NK-92 treated with Interleukin-12 subunit alpha and Interleukin-12 subunit beta, amount 100 ng/mL, for 24 hours (cell line): ENCODE measurements around the gene ROBO1.

ENCODE experiments used
- DNase-seq: peaks from one replicate; lab custom pipeline; 2025; lab: John Stamatoyannopoulos, UW

Gene ROBO1

GRCh38 chr3:79012530-79012913 is 755.3 kb downstream of the ROBO1 start:
- no peak for DNase-seq

- no peak for DNase-seq
Observed at GRCh38 chr3:79011821-79012529, 755.8 kb downstream of the ROBO1 start.

DNA sequence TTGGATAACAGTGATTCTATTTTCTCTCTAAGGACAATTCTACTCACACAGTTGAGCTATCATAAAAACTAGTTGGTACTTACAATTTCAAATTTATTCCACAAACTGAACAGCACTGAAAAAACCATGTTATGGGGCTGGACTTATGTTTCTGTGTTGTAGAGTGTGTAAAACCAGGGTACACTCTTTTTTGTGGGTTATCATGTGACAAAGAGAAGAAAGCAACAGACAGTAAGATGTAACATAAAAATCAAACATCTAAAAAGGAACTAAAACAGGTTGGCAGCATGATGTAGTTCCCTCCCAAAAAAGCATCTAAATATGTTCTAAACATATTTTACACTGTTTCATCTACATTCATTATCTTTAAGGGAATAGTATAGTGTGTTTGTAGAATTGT is 757.9 kb downstream of the ROBO1 start:
- no peak for DNase-seq

DNA sequence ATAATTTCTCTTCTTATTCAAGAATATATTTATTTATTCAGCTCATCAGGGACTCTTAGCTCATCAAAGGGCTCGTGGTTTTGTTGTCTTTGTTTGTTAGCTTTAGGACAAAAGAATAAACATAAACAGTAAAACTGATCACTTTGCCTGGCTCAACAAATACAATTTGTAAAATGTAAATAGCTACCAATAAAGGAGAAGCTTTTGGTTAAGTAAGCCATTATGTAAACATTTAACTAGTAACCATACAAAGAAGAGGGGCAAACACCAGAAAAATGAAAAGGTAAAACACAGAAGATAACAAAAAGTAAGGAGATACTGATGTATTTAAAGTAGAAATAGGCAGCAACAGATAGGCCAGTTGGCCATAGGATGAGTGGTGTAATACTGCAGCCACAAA is 761.7 kb downstream of the ROBO1 start:
- DNase-seq, result no peak

- DNase-seq, result no peak
Observed at GRCh38 chr3:79005084-79005483, 762.7 kb downstream of the ROBO1 start.

DNA sequence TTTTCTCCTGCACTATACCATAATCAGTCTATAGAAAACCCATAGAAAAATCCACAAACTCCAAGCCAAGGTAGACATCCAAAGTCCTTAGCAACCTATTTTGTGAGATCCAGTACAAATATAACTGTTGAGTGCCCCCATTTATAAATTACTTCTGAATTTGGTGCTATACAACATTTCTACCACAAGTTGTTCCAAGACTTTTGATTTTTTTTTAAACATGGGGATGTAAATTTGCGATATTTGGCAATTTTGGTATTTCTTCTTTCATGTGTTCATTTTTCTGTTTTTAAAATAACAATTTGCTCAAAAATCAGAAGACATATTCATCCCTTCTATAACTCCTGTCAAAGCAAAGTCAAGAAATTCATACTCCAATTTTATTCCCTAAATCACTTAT is 763.8 kb downstream of the ROBO1 start:
- DNase-seq, result no peak

GRCh38 chr3:79002465-79003372 is 765.1 kb downstream of the ROBO1 start:
- no peak for DNase-seq

- no peak for DNase-seq
Observed at GRCh38 chr3:79001255-79001654, 766.5 kb downstream of the ROBO1 start.

GRCh38 chr3:78999139-78999538 is 768.7 kb downstream of the ROBO1 start:
- no peak for DNase-seq

- no peak for DNase-seq
Observed at GRCh38 chr3:78995087-78995486, 772.7 kb downstream of the ROBO1 start.

GRCh38 chr3:78994174-78995027 is 773.4 kb downstream of the ROBO1 start:
- no peak for DNase-seq

DNA sequence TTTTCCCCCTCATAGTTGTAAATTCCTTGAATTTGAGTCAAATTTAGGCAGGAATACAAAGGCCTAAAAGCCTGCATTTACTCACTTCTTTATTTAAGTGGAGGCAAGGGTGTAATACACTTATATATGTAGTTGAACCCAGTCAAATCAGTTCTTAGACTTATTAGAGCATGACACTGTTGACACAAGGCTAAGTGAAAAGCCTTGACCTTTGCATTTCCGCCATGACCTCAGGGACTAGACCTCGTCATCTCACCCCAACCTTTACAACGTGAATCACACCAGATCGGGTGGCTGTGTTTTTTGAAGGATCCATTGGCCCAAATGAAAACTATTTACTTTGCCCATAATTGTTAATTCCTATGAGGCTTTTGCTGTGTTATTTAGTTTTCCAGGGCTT is 774.4 kb downstream of the ROBO1 start:
- no peak for DNase-seq

- no peak for DNase-seq
Observed at GRCh38 chr3:78992830-78993229, 775.0 kb downstream of the ROBO1 start.

DNA sequence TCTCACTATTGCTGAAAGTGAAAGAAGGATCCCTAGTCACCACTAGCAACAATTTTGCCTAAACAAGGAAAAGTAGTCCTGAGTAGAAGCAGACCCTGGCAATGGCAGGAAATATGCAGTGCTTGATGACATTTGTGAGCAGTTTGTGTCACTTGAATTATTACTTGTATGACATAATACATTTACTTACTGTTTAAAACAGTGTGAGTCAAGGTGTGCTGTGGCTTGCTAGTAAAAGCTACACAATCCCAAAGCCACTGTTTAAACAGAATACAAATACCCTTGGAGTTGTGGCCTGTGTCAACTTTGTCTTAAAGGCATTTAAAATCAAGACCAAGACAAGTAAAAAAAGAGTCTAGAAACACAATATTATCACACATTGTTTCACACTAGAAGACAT is 775.4 kb downstream of the ROBO1 start:
- DNase-seq, result no peak

GRCh38 chr3:78991656-78992055 is 776.1 kb downstream of the ROBO1 start:
- no peak for DNase-seq

DNA sequence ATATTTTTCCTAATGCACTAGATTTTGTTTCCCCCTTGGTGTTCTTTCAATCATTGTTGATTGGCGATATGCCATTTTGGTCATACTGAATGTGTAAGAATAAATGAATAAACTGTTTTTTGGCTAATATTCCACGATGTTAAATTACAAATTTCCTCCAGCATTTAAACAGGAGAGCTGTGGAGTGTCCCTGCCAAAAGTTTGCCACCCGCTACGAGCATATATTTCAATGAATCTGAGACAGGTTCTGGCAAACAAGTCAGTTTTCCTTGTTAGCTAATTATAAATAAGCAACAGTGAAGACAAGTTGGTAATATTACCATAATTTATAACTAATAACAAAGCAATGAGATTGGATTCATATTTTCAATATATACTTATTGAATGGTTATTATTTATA is 777.6 kb downstream of the ROBO1 start:
- no peak for DNase-seq

- no peak for DNase-seq
Observed at GRCh38 chr3:78988324-78988723, 779.5 kb downstream of the ROBO1 start.

GRCh38 chr3:78986416-78987101 is 781.2 kb downstream of the ROBO1 start:
- DNase-seq, result no peak

GRCh38 chr3:78985981-78986380 is 781.8 kb downstream of the ROBO1 start:
- DNase-seq, result no peak

GRCh38 chr3:78979028-78979427 is 788.8 kb downstream of the ROBO1 start:
- no peak for DNase-seq

GRCh38 chr3:78978037-78978436 is 789.8 kb downstream of the ROBO1 start:
- DNase-seq, result no peak

DNA sequence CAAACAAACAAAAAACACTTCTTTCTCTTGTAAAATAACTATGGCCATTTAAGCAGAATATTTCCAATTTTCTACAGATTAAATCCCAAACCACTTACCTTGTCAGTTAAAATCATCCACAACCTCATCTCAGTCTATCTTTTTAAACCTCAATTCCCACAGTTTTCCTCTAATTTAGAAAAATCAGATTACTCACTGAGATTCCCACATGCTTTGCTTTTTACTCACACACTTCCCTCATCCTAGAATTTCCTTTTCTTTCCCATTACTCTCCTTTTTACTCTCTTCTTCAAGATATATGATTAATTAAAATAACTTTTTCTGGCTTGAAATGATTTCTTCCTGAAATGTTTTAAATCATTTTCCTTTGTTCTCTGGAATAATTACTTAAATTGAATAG is 790.7 kb downstream of the ROBO1 start:
- no peak for DNase-seq
